GM21723 (cell line): Measurements from ENCODE around the gene AHCTF1.
"Not testable (repeated sequence)": the region's sequence is repeated elsewhere in the genome, so short reads cannot be mapped to it uniquely, and the experiment has no call there.

ENCODE experiments used
- ATAC-seq: cut with Tn5 transposase; IDR thresholded peaks from one replicate; pipeline ENCODE4 v1.9.1; 2021; ENCODE audit warnings: mild to moderate bottlenecking, moderate library complexity; ENCODE audit not compliant: unreplicated experiment

The AHCTF1 gene

DNA sequence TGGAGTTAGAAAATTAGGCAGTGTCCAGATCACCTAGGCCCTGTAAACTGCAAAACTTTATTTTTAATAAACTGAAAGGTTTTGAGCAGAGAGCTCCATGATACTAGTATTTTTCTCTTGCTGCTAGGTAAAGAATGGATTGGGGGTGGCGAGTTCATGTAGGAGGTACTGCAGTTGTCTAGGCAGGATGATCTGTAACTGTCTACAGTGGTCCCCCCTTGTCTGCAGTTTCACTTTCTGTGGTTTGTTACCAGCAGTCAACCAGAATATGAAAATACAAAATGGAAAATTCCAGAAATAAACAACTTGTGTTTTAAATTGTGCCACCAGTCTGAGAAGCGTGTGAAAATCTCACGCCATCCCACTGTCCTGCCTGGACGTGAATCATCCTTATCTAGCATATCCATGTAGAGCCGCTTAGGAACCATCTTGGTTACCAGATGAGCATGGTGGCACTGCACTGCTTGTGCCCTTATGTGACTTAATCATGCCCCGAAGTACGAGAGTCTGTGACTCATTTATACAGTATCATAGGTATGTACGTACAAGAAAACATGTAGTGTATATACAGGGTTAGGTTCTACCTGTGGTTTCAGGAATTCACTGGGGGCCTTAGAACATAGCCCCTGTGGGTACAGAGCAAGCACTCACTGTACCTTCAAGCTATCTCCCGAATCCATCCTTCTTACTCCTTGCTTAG lies 94.2 kb downstream of the AHCTF1 start:
- no peak for ATAC-seq

DNA sequence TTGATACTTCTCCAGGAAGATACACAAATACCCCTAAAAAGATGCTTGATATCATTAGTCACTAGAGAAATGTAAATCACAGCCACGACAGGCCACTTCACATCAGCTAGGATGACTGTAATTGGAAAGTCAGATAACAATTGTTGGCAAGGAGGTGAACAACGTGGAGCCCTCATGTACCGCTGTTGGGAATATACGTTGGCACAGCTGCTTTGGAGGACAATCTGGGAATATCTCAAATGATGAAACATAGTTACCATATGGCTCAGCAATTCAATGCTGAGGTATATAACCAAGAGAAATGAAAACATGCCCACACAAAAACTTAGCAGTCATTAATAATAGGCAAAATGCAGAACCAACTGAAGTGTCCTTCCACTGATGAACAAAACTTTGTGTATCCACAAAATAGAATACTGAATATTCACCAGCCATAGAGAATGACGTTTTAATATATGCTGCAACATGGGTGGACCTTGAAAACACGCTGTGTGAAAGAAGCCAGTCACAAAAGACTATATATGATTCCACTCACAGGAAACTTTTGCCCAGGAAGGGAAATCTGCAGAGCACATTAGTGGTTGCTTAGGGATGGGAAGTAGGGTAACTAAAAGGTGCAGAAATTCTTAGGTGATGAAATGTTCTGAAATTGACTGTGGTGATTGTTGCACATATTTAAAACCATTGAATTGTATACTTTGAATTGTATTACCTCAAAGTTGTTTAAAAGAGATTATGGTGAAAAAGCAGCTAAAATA lies 95.4 kb downstream of the AHCTF1 start:
- no peak for ATAC-seq

DNA sequence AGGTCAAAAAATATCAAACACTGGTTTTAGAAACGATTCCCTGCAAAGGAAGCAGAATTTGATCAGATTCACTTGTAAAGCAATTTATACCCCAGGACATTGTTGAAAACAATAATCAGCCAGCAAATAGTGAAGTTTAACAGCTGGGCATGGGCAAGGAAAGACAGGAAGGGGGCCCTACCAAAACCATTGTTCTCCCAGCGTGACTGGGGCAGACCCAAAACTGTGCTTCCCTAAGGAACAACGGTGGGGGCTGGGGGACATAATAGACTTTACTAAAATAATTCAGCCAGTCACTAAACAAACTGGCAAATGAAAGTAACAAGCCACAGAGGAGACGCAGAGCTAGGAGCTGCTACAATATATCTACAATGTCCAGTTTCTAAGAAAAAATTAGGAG lies 100.2 kb downstream of the AHCTF1 start:
- ATAC-seq, result no peak

DNA sequence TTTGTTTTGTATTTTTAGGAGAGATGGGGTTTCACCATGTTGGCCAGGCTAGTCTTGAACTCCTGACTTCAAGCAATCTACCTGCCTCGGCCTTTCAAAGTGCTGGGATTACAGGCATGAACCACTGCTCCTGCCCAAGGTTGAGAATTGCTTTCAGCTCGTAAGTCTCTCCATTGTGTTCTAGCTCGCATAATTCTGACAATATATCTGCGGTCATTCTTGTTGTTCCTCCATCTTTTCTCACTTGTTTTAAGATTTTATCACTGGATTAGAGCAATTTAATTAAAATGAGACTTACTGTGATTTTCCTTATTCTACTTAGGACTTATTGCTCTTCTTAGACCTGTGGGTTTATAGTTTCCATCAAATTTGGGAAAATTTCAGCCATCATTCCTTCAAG lies 102.9 kb downstream of the AHCTF1 start:
- no peak for ATAC-seq

DNA sequence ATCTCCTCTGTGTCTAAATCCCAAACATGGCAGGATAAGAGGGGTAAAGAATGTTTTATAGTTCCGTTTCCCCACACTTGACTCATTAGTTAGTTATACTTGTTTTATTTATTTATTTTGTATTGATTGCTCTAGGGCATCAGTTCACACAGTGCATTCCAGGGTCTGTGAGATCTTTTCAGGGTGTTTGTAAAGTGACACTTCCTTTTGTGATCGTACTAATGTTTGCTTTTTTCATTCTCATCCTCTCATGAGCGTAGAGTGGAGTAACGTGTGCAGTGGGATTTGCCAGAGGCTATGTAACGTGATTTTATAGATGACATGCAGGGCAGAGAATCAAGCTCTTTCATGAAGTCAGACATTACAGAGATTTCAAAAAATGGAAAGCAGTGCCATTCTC lies 104.4 kb downstream of the AHCTF1 start:
- ATAC-seq, result no peak

DNA sequence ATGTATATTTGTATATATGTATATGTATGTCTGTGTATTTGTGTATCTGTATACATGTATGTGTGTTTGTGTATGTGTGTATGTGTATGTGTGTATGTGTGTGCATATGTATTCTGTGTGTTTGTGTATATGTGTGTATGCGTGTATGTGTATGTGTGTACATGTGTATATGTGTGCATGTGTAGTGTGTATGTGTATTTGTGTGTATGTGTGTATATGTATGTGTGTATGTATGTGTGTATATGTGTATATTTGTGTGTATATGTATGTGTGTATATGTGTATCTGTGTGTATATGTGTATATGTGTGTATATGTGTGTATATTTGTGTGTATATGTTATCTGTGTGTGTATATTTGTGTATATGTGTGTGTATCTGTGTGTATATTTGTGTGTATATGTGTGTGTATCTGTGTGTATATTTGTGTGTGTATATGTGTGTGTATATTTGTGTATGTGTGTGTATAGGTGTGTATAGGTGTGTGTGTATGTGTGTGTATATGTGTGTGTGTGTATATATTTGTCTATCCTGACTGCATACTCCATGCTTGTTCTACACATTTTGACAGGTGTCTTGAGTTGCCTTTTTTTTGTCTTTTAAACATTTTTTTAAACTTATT lies 106.1 kb downstream of the AHCTF1 start:
- no peak for ATAC-seq

DNA sequence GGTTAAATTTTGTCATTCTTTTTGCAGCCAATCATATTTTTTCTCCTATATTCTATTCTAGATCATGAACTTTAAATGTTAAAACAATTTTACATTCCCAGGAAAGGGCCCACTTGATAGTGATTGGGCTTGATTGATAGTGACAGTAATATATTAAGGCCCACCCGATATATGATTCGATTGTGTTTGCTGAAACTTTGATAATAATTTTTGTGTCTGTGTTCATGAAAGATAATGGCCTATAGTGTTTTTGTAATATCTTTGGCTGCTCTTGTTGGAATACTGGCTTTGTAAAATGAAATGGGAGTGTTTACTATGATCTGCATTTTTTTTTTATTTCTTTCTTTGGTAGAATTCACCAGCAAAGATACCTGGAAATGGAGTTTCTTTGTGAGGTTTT lies 107.2 kb downstream of the AHCTF1 start:
- ATAC-seq, result no peak

DNA sequence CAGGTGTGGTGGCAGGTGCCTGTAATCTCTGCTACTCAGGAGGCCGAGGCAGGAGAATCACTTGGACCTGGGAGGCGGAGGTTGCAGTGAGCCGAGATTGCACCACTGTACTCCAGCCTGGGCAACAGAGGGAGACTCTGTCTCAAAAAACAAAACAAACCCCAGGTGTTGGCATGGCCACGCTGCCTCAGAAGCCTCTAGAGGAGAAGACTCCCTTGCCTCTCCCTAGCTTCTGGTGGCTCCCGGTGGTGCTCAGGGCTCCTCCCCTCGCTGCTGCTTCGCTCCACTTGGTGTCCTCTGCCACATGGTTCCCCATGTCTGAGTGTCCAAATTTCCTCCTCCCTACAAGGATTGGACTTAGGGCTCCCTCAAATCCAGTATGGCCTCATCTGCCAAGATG lies 109.6 kb downstream of the AHCTF1 start:
- not testable (repeated sequence) for ATAC-seq

DNA sequence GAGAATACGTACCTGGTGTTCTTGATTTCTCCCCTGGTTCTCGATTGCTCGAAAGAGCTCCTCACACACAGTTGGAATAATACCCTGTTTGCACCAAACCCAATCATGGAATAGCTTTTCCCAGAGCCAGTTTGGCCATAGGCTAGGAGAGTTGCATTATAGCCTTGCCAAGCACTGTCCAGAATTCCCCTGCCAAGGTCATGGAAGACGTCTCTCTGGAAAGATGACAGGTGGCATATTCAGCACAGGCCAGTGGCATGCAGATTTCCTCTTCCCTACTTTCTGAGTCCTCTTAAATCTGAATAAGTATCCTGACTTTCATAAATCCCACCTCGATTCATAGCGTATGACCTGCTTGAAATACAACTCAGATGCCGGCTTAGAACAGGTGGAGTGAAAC lies 111.1 kb downstream of the AHCTF1 start:
- ATAC-seq, result no peak

DNA sequence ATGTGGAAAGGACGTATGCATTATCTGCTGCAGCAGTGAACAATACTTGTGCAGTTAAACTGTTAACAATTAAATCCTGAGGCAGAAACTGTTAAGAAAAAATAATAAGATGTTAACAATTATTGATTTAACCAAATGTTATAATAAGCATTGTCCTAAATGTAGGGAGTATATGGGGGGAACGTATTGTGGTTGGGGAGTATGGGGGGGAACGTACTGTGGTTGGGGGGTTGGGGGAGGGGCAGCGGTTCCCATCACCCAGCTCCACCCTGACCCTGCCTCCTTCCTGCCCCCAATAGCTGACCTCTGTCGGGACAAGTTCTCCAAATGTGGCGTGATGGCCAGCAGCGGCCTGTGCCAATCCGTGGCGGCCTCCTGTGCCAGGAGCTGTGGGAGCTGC lies 114.0 kb downstream of the AHCTF1 start:
- not testable (repeated sequence) for ATAC-seq

DNA sequence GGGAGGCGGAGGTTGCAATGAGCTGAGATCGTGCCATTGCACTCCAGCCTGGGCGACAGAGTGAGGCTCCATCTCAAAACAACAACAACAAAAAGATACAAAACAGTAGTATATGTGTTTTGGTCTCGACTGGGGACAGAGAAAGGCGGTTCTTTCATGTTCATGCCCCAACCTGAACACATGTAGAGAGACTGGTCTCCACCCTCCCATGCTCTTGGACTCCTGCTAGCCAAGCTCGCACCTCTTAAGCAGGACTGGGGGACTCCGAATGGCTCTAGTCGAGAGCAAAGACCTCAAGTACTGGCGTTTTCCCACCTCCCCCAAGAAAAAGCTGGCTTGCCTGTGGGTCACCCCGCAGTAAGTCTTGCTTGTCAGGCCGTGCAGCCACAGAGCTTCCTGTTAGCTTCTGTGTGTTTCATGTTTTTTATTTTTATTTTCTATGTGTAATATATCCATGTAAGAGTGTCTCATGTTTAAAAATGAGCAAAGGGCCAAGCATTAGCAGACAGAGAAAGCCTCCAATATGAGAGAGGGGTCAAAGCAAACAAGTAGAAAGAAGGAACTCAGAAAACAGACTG lies 116.0 kb downstream of the AHCTF1 start:
- ATAC-seq, result no peak

DNA sequence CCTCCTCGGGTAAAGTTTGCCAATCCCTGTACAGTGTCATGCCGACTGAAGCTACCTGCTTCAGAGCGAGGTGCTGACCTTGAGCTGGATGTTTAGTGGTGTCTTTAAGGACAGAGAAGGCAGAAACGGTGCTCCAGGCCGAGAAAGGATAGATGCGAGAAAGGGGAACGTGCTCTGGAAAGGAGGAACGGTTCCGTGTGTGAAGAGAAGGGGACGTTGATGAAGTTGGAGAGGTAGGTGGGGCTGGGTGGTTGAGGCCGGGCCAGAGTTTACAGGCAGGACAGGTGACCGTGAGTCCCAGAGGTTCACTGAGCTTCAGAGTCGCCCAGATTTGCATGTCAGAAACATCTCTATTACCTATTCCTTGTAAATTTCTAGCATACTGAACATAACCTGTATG lies 116.9 kb downstream of the AHCTF1 start:
- ATAC-seq, result no peak

DNA sequence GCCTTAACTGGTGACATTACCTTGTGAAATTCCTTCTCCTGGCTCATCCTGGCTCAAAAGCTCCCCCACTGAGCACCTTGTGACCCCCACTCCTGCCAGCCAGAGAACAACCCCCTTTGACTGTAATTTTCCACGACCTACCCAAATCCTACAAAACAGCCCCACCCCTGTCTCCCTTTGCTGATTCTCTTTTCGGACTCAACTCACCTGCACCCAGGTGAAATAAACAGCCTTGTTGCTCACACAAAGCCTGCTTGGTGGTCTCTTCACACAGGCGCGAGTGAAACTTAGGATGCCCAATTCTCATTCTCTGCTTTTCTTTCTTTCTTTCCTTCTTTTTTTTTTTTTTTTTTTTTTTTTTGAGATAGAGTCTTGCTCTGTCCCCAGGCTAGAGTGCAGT lies 118.4 kb downstream of the AHCTF1 start:
- ATAC-seq, result not testable (repeated sequence)

DNA sequence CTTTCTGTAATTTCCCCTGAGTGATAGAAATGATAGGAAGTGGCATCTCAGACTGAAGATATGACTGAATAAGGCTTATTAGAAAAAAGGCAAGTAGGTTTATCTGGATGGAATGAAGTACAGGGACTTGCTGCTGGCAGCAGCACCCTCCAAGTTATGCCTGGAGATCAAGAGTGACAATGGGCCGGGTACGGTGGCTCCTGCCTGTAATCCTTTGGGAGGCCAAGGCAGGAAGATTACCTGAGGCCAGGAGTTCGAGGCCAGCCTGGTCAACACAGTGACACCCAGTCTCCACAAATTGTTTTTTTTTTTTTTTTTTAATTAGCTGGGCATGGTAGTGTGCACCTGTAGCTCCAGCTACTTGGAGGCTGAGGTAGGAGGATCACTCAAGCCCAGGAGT lies 119.8 kb downstream of the AHCTF1 start:
- no peak for ATAC-seq

DNA sequence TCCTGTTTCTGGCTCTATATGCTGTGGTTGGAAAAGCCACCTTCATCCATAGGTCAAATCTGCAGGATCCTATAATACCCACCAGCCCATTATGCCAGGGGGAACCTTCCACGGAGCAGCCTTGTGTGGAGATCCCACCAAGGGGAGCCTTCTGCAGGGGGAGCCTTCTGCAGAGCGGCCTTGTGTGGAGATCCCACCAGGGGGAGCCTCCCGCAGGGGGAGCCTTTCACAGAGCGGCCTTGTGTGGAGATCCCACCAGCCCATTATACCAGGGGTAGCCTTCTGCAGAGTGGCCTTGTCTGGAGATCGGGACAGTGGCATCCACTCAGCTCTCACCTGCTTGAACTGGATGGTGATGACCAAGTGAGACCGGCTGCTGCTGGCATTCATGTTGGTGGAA lies 122.3 kb downstream of the AHCTF1 start:
- no peak for ATAC-seq

DNA sequence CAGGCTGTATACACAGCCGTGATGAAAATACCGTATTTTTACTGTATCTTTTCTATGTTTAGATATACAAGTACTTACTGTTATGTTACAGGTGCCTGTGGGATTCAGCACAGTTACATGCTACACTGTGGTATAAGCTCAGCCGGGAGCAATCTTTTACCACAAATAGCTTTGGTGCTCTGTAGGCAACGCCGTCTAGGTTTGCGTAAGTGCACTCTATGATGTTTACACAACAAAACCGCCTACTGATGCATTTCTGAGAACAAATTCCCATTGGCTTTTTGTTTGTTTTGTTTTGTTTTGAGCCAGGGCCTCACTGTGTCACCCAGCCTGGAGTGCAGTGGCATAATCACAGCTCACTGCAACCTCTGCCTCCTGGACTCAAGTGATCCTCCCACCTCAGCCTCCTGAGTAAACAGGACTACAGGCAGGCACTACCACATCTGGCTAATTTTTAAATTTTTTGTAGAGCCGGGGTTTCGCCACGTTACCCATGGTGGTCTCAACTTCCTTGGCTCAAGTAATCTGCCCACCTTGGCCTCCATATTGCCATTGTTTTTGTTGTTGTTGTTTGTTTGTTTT lies 126.5 kb downstream of the AHCTF1 start:
- ATAC-seq, result no peak

DNA sequence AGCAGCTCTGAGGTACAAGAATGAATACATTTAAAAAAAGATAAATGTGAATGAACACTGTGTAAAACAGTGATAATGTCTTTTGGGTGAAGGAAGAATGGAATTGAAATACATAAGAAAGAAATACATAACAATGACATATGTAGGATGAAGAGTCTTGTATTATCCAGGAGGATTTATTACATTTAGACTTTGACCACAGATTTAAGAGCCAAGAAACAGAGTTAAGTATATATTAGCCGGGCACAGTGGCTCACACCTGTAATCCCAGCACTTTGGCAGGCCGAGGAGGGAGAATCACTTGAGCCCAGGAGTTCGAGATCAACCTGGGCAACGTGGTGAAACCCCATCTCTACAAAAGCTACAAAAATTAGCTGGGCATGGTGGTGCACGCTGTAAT lies 127.9 kb downstream of the AHCTF1 start:
- no peak for ATAC-seq

DNA sequence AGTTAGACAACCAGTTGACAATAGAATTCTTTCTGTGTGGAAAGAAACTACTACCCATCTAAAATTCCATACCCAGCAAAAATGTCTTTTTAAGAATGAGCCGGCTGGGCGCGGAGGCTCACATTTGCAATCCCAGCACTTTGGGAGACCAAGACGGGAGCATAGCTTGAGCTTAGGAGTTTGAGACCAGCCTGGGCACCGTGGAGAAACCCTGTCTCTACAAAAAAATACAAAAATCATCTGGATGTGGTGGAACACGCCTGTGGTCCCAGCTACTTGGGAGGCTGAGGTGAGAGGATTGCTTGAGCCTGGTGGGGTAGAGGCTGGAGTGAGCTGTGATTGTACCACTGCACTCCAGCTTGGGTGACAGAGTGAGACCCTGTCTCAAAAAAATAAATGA lies 128.4 kb downstream of the AHCTF1 start:
- no peak for ATAC-seq

DNA sequence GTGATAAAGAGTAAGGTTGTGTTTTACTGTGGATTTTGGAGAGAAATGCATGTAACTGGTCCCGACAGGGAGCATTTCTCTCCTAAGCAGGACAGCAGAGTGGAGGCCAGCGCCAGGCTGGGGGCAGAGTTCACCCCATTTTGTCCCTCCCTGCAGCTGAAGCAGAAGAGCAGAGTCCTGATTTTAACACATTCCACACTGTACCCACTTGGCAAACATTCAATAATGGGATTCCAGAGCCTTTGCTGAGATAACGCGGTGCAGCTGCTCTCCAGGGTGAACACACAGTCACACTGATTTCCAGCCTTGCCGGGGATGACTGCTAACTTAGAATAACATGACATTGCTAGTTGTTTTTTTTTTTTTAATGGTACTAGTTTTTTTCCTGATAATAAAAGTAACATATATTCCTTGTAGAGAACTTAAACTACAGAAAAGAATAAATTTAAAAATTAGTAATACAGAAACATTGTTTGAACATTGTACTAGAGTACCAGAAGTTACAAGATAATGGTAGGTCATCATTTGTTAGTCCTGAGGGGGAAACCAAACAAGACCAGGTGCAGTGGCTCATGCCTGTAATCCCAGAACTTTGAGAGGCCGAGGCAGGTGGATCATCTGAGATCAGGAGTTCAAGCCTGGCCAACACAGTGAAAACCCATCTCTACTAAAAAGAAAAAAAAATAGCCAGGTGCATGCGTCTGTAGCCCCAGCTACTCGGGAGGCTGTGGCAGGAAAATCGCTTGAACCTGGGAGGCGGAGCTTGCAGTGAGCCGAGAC lies 130.3 kb downstream of the AHCTF1 start:
- ATAC-seq, result no peak

DNA sequence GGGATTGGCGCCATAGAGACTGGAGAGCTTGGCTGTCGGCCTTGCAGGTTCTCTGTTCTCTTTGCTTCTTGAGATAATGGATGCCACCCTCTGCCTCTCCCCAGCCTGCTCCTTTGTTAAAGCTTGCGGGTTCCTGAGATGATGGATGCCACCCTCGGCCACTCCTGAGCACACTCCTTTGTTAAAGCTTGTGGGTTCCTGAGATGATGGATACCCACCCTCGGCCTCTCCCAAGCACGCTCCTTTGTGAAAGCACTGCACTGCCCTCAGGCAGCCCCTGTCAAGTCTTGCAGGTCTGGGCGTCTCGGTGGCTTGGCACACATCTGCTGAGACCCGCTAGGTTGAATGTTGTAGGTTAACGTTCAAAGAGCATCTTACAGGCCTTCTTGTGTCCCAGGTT lies 131.0 kb downstream of the AHCTF1 start:
- ATAC-seq, result no peak

DNA sequence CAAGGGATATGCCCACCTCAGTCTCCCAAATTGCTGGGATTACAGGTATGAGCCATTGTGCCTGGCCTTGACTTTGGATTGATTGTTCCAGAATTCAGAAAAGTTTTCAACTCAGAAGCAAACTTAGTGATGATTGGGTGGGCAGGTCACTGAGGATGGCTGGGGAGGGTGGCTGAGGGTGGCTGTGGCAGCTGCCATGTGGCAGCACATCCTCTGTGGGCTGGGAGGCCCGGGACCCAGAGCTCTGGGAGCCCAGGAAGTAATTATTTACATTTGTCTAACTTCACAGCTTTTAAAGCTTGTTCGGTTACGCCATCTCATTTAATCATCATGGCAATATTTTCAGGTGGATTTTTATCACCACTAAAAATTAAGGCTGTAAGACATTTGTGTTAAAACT lies 131.4 kb downstream of the AHCTF1 start:
- ATAC-seq, result no peak
